HEK293 (cell line): ENCODE results near the gene OR10A3.

Experiments
- ATF2 ChIP-seq: fragments of 450-650 bp; formaldehyde crosslinking; IDR thresholded peaks from 2 replicates; pipeline ENCODE4 v1.5.1; 2016; ENCODE audit warnings: missing biosample characterization, missing genetic modification characterization, low read depth
- CTCF ChIP-seq: fragments of 450-650 bp; formaldehyde crosslinking; IDR thresholded peaks from 2 replicates; pipeline ENCODE4 v1.5.1; 2016; ENCODE audit warnings: missing biosample characterization, missing genetic modification characterization
- ELK4 ChIP-seq: IDR thresholded peaks from 2 replicates; pipeline ENCODE4 v1.6.1; 2011; ENCODE audit warnings: mild to moderate bottlenecking, low read depth, low read length, borderline replicate concordance
- GLI4 ChIP-seq: fragments of 450-650 bp; formaldehyde crosslinking; IDR thresholded peaks from 2 replicates; pipeline ENCODE4 v1.5.1; 2016; ENCODE audit warnings: missing biosample characterization, missing genetic modification characterization
- KLF16 ChIP-seq: fragments of 450-650 bp; formaldehyde crosslinking; IDR thresholded peaks from 2 replicates; pipeline ENCODE4 v1.5.1; 2017; ENCODE audit warnings: missing biosample characterization, missing genetic modification characterization
- REPIN1 ChIP-seq: fragments of 450-650 bp; formaldehyde crosslinking; IDR thresholded peaks from 2 replicates; pipeline ENCODE4 v1.5.1; 2017; ENCODE audit warnings: missing biosample characterization, missing genetic modification characterization, low read depth
- SALL2 ChIP-seq: fragments of 450-650 bp; formaldehyde crosslinking; IDR thresholded peaks from 2 replicates; pipeline ENCODE4 v1.5.0; 2017; ENCODE audit warnings: missing biosample characterization, mild to moderate bottlenecking, missing genetic modification characterization, borderline replicate concordance
- SP2 ChIP-seq: fragments of 450-650 bp; formaldehyde crosslinking; IDR thresholded peaks from 2 replicates; pipeline ENCODE4 v1.5.1; 2016; ENCODE audit warnings: missing biosample characterization, missing genetic modification characterization
- SP3 ChIP-seq: fragments of 450-650 bp; formaldehyde crosslinking; IDR thresholded peaks from 2 replicates; pipeline ENCODE4 v1.5.1; 2016; ENCODE audit warnings: missing biosample characterization, missing genetic modification characterization
- TRIM28 ChIP-seq: IDR thresholded peaks from 2 replicates; pipeline ENCODE4 v1.6.1; 2011; ENCODE audit warnings: low read length, control low read depth, borderline replicate concordance
- WT1 ChIP-seq: fragments of 450-650 bp; formaldehyde crosslinking; IDR thresholded peaks from 2 replicates; pipeline ENCODE4 v1.5.1; 2016; ENCODE audit warnings: missing biosample characterization, missing genetic modification characterization
- YY1 ChIP-seq: fragments of 450-650 bp; formaldehyde crosslinking; IDR thresholded peaks from 2 replicates; pipeline ENCODE4 v1.5.1; 2018; ENCODE audit warnings: missing biosample characterization, missing genetic modification characterization
- ZBTB17 ChIP-seq: fragments of 450-650 bp; formaldehyde crosslinking; IDR thresholded peaks from 2 replicates; pipeline ENCODE4 v1.5.1; 2016; ENCODE audit warnings: missing biosample characterization, missing genetic modification characterization
- ZBTB20 ChIP-seq: fragments of 450-650 bp; formaldehyde crosslinking; IDR thresholded peaks from 2 replicates; pipeline ENCODE4 v1.5.1; 2016; ENCODE audit warnings: missing biosample characterization, missing genetic modification characterization
- ZBTB21 ChIP-seq: fragments of 450-650 bp; formaldehyde crosslinking; IDR thresholded peaks from 2 replicates; pipeline ENCODE4 v1.5.1; 2017; ENCODE audit warnings: missing biosample characterization, missing genetic modification characterization
- ZBTB49 ChIP-seq: fragments of 450-650 bp; formaldehyde crosslinking; IDR thresholded peaks from 2 replicates; pipeline ENCODE4 v1.5.1; 2016; ENCODE audit warnings: missing biosample characterization, missing genetic modification characterization, low read depth
- ZBTB6 ChIP-seq: fragments of 450-650 bp; formaldehyde crosslinking; IDR thresholded peaks from 2 replicates; pipeline ENCODE4 v1.5.1; 2017; ENCODE audit warnings: missing biosample characterization, missing genetic modification characterization
- ZFP69B ChIP-seq: fragments of 450-650 bp; formaldehyde crosslinking; IDR thresholded peaks from 2 replicates; pipeline ENCODE4 v1.5.1; 2016; ENCODE audit warnings: missing biosample characterization, missing genetic modification characterization
- ZNF114 ChIP-seq: fragments of 450-650 bp; formaldehyde crosslinking; IDR thresholded peaks from 2 replicates; pipeline ENCODE4 v1.5.0; 2017; ENCODE audit warnings: missing biosample characterization, missing genetic modification characterization
- ZNF140 ChIP-seq: fragments of 450-650 bp; formaldehyde crosslinking; IDR thresholded peaks from 2 replicates; pipeline ENCODE4 v1.5.1; 2016; ENCODE audit warnings: missing biosample characterization, missing genetic modification characterization
- ZNF146 ChIP-seq: fragments of 450-650 bp; formaldehyde crosslinking; IDR thresholded peaks from 2 replicates; pipeline ENCODE4 v1.5.1; 2016; ENCODE audit warnings: missing biosample characterization, missing genetic modification characterization
- ZNF202 ChIP-seq: fragments of 450-650 bp; formaldehyde crosslinking; IDR thresholded peaks from 2 replicates; pipeline ENCODE4 v1.5.1; 2016; ENCODE audit warnings: missing biosample characterization, missing genetic modification characterization, borderline replicate concordance
- ZNF324 ChIP-seq: fragments of 450-650 bp; formaldehyde crosslinking; IDR thresholded peaks from 2 replicates; pipeline ENCODE4 v1.5.1; 2016; ENCODE audit warnings: missing biosample characterization, missing genetic modification characterization
- ZNF335 ChIP-seq: fragments of 450-650 bp; formaldehyde crosslinking; conservative IDR thresholded peaks from 2 replicates; pipeline ENCODE4 v1.5.1; 2016; ENCODE audit warnings: missing biosample characterization, missing genetic modification characterization
- ZNF394 ChIP-seq: fragments of 450-650 bp; formaldehyde crosslinking; IDR thresholded peaks from 2 replicates; pipeline ENCODE4 v1.5.1; 2016; ENCODE audit warnings: missing biosample characterization, missing genetic modification characterization, mild to moderate bottlenecking, moderate library complexity, borderline replicate concordance
- ZNF404 ChIP-seq: fragments of 450-650 bp; formaldehyde crosslinking; IDR thresholded peaks from 2 replicates; pipeline ENCODE4 v1.5.1; 2017; ENCODE audit warnings: missing biosample characterization, missing genetic modification characterization
- ZNF449 ChIP-seq: fragments of 450-650 bp; formaldehyde crosslinking; IDR thresholded peaks from 2 replicates; pipeline ENCODE4 v1.5.1; 2017; ENCODE audit warnings: missing biosample characterization, mild to moderate bottlenecking, missing genetic modification characterization, moderate library complexity
- ZNF549 ChIP-seq: fragments of 450-650 bp; IDR thresholded peaks from 2 replicates; pipeline ENCODE4 v1.5.1; 2018; ENCODE audit warnings: missing biosample characterization, missing genetic modification characterization, mild to moderate bottlenecking, inconsistent platforms, moderate library complexity
- ZNF658 ChIP-seq: fragments of 450-650 bp; formaldehyde crosslinking; IDR thresholded peaks from 2 replicates; pipeline ENCODE4; 2016; ENCODE audit warnings: missing biosample characterization, missing genetic modification characterization
- ZNF660 ChIP-seq: fragments of 450-650 bp; IDR thresholded peaks from 2 replicates; pipeline ENCODE4 v1.5.1; 2018; ENCODE audit warnings: missing biosample characterization, mild to moderate bottlenecking, missing genetic modification characterization
- ZNF792 ChIP-seq: fragments of 450-650 bp; formaldehyde crosslinking; IDR thresholded peaks from 2 replicates; pipeline ENCODE4 v1.5.1; 2016; ENCODE audit warnings: missing biosample characterization, missing genetic modification characterization

The OR10A3 gene

GRCh38 chr11:7986768-7987559 lies 45.5 kb upstream of the OR10A3 start, which contains the start of gene EIF3F (continued):
- TF ChIP-seq ZBTB17 (tag by site-specific recombination) (peak; percentile 77), YY1 (tag by site-specific recombination) (peak; percentile 89), ZNF792 (tag by site-specific recombination) (no peak), ZBTB6 (tag by site-specific recombination) (peak; percentile 63; the same call in 1 of the 2 replicates), SALL2 (no peak), ZNF140 (tag by site-specific recombination) (no peak), ZBTB21 (peak; percentile 56), ZNF324 (tag by site-specific recombination) (peak; percentile 85), ZNF449 (tag by site-specific recombination) (no peak), ATF2 (tag by site-specific recombination) (peak; percentile 70; the same call in 1 of the 2 replicates), SP2 (tag by site-specific recombination) (peak; percentile 91), ZNF394 (tag by site-specific recombination) (peak; percentile 53; the same call in 1 of the 2 replicates), REPIN1 (0 out of 2 replicates have a peak, but pooled peaks have one; percentile 66), CTCF (tag by site-specific recombination) (peak; percentile 78), ZBTB49 (no peak), ZNF549 (no peak), ZNF202 (no peak), ZNF335 (peak; percentile 66), ZNF114 (tag by site-specific recombination) (no peak), WT1 (tag by site-specific recombination) (0 out of 2 replicates have a peak, but pooled peaks have one; percentile 36), ZBTB20 (tag by site-specific recombination) (peak; percentile 13; the same call in 1 of the 2 replicates), TRIM28 (peak; percentile 93), ZNF404 (tag by site-specific recombination) (no peak), ELK4 (peak; percentile 47; the same call in 1 of the 2 replicates), ZNF146 (tag by site-specific recombination) (no peak), GLI4 (tag by site-specific recombination) (no peak), KLF16 (tag by site-specific recombination) (peak; percentile 85), SP3 (tag by site-specific recombination) (peak; percentile 69), ZFP69B (tag by site-specific recombination) (no peak), ZNF658 (tag by site-specific recombination) (no peak), ZNF660 (tag by site-specific recombination) (peak; percentile 98)
